HG02642 (cell line): ENCODE data around the gene FAM222B.
"Not testable (repeated sequence)": the region's sequence is repeated elsewhere in the genome, so short reads cannot be mapped to it uniquely, and the experiment has no call there.

Experiments used
- ATAC-seq: cut with Tn5 transposase; IDR thresholded peaks from one replicate; pipeline ENCODE4 v1.9.1; 2021; ENCODE audit warnings: mild to moderate bottlenecking; ENCODE audit not compliant: unreplicated experiment, poor library complexity

The FAM222B gene

GRCh38 chr17:28783161-28783560, 59.4 kb downstream of the FAM222B start:
- no peak for ATAC-seq

DNA sequence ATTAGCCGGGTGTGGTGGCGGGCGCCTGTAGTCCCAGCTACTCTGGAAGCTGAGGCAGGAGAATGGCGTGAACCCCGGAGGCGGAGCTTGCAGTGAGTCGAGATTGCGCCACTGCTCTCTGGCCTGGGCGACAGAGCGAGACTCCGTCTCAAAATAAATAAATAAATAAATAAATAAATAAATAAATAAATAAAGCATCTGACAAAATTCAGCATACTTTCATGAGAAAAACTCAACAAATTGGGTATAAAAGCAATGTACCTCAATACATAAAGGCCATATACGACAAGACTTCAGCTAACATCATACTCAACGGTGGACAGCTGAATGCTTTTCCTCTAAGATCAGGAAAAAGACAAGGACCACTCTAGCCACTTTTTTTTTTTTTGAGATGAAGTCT, 63.0 kb downstream of the FAM222B start:
- not testable (repeated sequence) for ATAC-seq

GRCh38 chr17:28777178-28777577, 65.4 kb downstream of the FAM222B start:
- ATAC-seq: no peak

DNA sequence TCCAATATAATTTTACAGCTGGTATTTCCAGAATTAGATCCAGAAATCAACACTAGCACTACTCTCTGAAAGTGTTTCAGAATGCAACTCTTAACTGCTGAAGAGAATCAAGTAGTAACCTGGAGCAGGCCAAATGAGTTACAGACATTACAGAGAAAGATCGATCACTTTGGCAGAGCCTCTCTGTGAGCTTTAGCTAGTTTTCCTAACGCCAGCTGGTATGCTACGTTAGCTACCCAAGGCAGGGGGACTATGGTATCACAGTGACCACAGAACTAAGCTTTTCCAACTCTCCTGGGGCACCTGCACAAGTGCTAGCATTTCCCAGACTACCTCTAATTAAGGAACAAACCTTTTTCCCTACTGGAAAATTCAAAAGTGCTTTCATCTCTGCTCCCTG, 68.4 kb downstream of the FAM222B start:
- no peak for ATAC-seq

- ATAC-seq: no peak
Measured at GRCh38 chr17:28773736-28774135, 68.9 kb downstream of the FAM222B start.

GRCh38 chr17:28765038-28765437, 77.6 kb downstream of the FAM222B start:
- ATAC-seq: no peak

GRCh38 chr17:28763804-28764266, 78.8 kb downstream of the FAM222B start:
- peak; percentile 35 for ATAC-seq

DNA sequence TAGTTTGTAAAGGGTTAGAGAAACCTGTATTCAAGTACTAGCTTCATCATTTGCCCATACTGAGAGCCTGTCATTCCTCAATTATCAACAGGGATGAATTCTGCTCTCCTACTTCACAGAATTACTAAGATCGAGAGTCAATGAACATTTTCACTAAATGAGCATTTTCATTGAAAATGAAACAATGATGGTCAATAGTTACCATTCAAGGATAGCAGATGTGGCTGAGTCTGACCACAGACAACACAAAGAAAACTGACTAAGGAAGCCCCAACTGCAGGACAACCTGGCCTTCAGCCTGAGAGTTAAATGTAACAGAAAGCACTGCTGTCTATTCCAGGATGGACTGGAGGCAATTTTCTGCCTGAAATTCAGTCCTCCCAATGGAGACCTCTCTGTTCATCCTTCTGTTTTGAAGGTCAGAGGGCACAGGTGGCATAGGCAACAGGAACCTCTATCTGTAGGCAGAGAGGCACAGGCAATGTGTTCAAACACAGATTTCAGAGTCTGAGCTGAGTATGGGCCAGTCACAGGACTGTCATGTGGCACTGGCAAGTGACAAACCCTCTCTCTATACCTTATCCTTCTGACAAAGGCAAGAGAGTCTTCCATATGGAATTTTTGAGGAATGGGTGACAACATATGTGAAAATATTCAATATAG, 79.3 kb downstream of the FAM222B start:
- ATAC-seq: peak; percentile 60

DNA sequence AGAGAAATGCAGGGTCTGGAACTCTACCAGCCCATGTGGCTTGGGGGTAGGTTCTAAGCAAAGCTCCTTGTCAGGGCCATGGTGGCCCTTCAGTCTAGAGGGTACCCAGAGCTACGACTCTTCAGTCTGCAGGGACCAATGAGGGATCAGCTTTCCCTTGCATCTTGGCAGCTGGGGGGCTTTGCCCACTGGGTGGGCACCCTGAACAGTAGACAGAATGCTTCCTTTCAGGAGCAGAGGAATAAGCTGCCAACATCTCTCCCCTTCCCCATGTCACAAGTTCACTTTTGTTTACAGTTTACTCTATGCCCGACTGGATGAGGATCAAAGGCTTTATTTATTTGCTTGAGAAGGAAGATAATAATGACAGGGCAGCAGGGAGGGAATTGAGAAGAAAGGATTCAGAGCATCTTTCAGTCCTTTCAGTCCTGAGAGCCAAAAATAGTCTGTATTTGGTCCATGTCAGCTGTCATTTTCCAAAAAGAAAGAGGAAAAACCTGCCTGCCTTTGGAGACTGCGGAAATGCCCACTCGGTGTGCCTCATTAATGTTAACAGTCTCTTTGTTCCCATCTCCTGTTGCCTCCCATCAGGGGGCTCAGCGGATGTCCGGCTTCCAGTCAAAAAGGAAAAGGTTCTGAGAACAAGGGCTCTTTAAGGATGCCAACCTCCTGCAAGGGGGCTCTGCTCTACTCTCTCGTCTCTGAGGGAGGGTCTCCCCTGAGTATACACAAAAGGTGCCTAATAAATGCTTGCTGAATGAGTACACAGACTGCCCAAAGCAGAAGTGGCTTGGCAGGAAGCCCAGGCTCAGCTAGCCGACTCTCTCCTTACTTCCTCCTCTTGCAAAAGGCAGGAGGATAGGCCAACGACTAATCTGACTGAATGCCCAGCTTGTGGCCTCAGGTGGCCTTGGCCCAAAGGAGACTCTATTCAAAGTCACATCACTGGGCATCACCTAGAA, 81.7 kb downstream of the FAM222B start:
- ATAC-seq: no peak

- no peak for ATAC-seq
Measured at GRCh38 chr17:28759256-28759865, 83.2 kb downstream of the FAM222B start.

DNA sequence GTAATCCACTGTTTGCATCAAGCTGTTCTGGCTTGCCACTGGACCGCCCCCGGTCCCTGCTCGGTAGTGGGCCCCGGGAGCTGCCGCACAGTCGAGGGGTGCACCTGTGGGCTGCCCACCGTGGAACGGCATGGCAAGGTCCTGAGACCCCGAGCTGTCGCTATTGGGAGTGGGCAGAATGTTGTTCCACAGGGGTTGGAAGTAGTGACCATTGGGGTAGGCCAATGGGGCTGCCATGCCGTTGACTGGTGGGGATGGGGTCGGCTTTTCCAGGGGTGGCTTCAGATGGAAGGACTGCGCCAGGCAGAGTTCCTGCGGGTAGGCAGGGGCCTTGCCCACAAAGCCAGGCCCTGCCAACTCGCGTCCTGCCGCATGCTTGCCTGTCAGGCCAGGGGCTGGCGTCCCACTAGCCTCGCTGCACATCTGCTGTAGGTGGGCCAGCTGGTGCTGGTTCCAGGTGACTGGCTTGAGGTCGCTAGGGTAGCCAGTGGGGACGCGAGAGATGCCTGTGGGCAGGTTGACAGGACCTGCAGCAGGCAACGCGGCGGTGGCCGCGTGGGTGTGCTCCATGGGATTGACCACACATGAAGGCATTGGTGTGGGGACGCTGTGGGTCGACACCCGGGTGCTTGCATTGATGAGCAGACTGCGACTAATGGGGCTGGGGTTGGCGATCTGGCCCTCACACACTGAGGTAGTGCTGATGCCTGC, 84.0 kb downstream of the FAM222B start:
- no peak for ATAC-seq

DNA sequence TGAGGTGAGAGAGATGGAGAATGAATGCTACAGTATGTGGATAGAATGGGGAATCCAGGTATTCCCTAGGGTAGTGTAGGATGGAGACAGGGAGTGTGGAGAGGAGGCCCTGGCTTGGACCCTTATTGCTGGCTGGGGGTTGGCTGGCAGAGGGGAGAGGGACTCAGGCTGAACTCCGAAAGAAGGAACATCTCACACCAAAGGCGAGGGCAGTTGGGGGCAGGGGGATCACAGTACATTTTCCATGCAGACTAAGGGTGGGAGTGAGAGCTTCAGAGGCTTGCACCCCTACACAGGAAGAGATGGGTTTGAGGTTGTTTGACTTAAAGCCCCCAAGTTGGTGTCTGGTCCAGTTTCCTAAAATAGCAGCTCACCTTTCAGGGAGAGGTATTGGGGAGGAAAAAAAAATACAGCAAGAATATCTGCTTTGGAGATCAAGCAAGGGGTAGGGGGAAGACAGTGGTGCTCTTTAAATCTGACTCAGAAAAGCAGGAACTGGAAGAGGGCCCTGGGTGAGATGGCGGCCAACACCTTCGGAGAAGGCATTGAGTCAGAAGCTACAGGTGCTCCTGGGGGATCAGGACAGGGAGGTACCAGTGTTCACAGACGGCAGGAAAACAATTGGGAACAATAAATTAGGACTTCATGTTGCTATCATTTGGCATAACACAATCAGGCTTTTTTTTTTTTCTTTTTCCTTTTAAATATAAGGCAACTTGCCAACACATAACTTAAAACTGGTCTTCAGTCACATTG, 86.4 kb downstream of the FAM222B start:
- ATAC-seq: no peak

- ATAC-seq: no peak
Measured at GRCh38 chr17:28755486-28755885, 87.1 kb downstream of the FAM222B start.

DNA sequence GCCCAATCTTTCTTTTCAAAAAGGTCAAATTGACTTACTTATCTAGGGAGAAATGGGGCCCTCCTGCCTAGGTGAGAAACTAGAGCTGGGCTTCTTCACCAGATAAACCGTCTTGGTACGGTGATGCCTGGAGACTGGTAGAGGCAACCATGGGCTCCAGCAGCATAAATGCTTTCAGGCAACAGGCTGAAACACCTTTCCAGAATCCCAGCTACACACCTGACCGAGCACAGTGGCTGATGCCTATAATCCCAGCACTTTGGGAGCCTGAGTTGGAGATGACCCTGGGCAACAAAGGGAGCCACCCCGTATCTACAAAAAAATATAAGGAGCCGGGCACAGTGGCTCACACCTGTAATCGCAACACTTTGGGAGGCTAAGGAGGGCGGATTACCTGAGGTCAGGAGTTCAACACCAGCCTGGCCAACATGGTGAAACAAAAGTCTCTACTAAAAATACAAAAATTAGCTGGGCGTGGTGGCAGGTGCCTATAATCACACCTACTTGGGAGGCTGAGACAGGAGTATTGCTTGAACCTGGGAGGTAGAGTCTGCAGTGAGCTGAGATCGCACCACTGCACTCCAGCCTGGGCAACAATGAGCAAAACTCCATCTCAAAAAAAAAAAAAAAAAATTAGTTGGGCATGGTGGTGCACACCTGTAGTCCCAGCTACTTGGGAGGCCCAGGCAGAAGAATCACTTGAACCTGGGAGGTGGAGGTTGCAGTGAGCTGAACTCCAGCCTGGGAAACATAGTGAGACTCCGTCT, 90.8 kb downstream of the FAM222B start:
- ATAC-seq: no peak

DNA sequence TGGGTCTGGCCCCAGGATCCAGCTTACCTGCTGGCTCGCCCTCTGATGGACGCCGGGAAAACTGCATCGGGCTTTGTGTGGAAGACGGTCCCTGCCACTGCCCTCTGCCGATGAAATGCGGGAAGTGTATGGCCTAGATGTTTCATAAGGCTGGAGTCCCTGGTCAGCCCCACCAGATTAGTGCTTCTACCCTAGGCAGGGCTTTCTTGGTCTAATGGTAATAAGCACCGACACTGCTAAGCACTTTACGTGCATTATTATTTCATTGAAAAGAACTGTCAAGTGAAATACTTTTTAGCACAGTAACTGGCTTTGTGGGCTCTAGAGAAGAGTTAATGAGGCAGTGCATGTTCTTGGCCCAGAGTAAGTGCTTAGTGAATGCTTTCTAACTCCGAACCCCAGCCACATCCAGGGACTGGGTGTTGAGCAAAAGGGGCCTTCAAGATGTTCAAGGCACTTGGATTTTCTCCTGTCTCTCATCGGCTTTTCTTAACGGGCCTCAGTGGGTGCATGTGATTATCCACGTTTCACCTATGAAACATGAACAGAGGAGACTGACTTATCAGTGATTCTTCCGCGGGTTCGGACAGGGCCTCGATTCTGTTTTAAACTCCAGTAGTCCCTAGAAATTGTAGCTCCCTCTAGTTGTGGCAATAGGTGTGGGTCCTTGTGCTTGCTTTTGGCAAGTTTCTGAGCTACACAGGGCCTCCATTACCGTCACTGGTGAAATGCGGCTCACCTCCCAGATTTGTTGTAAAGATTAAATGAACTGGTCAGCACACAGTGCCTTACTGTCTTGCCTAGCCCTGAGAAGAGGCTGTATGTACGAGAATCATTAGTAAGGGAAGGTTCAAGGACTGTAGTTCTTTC, 92.2 kb downstream of the FAM222B start:
- peak; percentile 78 for ATAC-seq

DNA sequence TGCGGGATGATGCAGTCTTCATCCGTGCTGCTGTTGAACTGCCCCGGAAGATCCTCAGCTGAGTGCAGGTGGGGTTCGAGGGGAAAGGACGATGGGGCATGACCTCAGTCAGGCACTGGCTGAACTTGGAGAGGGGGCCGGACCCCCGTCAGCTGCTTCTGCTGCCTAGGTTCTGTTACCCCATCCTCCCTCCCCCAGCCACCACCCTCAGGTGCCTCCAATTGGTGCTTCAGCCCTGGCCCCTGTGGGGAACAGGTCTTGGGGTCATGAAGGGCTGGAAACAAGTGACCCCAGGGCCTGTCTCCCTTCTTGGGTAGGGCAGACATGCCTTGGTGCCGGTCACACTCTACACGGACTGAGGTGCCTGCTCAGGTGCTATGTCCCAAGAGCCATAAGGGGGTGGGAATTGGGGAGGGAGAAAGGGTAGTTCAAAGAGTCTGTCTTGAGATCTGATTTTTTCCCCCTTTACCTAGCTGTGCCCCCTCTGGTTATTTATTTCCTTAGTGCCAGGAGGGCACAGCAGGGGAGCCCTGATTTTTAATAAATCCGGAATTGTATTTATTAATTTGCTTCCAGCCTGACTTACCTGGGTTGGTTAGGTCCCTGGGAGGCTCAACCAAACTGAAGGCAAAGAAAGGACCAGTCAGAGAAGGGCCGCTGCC, 92.9 kb downstream of the FAM222B start:
- no peak for ATAC-seq

GRCh38 chr17:28748852-28749515, 93.6 kb downstream of the FAM222B start:
- no peak for ATAC-seq
